GM18507 (cell line): Measurements from ENCODE around the gene METTL24.
"Not testable (repeated sequence)": the region's sequence is repeated elsewhere in the genome, so short reads cannot be mapped to it uniquely, and the experiment has no call there.

Experiments
- DNase-seq: peaks from one replicate; pipeline ENCODE4 v3.0.0; 2011; ENCODE audit warnings: low read depth; ENCODE audit not compliant: insufficient read length; ENCODE audit errors: extremely low spot score
- FAIRE-seq: peaks from 2 replicates; lab custom pipeline; 2011; peaks lifted over from hg19 to GRCh38; lab: Jason Lieb, UNC

Gene METTL24

GRCh38 chr6:110319843-110320242, 38.3 kb downstream of the METTL24 start:
- DNase-seq = no peak
- no peak for FAIRE-seq

DNA sequence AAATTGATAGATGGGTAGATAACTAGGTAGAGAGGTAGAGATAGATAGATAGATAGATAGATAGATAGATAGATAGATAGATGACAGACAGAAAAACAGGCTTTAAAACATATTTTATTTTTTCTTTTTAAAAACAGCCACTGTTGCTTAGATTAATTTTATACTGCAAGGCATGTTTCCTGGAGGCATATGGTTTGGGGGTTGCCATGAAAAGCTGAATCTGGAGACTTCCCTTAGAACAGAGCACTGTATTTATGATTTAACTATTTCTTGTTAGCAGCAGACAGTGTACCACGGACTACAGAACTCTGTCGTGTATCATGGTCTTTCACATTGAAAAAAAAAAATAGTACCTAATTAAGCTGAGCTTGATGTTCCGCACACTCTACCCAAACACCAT, 38.8 kb downstream of the METTL24 start:
- no peak for FAIRE-seq
- DNase-seq = no peak

DNA sequence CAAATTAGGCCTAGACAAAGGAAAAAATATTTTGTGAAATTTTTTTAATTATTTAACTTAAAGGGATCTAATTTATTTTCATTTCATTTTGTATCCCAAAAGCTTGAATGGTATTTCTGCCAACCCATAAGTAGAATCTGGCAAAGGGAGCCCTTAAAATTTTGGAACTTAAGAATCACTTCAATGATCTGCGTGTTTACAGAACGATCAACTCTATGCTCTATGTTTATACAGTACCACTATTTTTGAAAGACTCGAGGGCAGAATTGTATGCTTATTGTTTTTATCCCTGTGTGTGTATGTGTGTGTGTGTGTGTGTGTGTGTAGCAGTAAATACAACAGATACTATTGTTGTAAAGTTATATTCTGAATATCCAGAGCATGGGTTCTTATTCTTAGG, 39.2 kb downstream of the METTL24 start:
- no peak for DNase-seq
- no peak for FAIRE-seq

DNA sequence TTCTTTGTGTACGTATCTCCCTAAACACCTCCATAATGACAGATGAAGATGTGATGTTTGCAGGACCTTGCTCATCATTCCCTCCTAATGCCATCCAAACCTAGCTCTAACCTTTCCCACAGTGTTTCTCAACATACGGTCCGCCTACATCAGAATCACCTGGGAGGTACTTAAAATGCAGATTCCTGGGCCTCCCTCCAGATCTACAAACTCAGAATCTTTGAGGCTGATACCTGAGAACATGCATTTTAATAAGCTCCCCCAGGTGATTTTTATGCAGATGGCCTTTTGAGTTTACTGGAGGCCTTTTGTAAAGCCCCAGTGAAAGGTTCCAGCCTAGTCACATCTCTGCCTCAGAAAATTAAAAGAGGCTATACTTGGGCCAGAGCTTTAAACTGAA, 40.5 kb downstream of the METTL24 start:
- FAIRE-seq (no peak), DNase-seq (no peak)

GRCh38 chr6:110317189-110317588, 41.0 kb downstream of the METTL24 start:
- FAIRE-seq (no peak), DNase-seq (no peak)

DNA sequence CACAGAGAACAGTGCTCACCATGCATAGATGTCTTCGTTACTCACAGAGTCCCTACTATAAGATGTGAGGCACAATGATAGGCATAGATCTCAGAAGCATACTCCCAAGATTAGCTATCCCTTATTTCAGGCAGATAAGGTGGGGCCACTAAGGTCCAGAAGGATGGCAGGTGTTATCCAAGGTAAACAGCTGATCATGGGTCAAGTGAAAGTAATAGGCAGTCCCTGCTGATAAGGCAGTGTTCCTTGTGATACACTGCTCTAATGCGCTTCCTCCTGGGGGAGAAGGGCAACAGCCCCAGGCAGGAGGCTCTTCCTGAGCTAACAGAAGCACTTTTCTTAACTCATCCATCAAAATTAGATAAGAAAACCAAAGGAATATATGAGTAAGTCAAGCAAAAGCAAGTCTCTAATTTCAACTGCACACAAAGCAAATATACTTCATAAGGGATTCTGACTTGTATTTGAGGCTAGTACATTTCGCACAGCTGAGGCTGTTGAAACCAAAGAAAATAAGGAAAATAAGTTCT, 42.2 kb downstream of the METTL24 start:
- no peak for DNase-seq
- FAIRE-seq = no peak

DNA sequence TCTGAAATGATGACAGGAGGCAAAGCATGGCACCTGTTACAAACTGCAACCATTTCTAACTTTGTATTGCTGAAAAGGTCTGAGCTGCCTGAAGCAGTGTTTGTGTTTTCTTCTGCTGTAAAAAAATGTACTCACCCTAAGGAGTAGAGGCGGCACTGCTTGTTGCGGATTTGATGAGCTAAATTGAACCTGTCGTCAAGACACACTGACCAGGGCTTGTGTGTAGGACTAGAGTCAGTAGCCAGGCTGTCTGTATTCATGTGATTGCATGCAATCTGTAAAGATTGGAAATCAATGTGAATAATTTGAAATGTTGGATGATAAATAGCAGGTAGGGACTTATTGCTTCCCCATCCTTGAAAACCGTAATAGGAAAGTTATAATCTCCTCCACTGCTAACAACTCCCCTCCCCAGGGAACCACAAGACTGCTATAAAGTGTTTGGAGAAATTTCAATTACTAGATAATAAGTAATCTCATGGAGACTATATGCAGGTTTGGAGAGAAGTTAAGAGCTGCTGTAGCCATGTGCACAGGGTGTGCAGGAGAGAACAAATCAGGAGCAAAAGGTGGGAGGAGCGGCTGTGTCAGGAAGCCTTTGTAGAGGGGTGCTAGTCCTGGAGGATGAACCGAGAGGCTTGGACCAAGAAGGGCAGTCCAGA, 42.8 kb downstream of the METTL24 start:
- no peak for DNase-seq
- no peak for FAIRE-seq

GRCh38 chr6:110310861-110311446, 47.2 kb downstream of the METTL24 start:
- DNase-seq (no peak), FAIRE-seq (no peak)

- FAIRE-seq, DNase-seq: not testable (repeated sequence)
These were observed 48.7 kb downstream of the METTL24 start for GRCh38 chr6:110309432-110309831.

DNA sequence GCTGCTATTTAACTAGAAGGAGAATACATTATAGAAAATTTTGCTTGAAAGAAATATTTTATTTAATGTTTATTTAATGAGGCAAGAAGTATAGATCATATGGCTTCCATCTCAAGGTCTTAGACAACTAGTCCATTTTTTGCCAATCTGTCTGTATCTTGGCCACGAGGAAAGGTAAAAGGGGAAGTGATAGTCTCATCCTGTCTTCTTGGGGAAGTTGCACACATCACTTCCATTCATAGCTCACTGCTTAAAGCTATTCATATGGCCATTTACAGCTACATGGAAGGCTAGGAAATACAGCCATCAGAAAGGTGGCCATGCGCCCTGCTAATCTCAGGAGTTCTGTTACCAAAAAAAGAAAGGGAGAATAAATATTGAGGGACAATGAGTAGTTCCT, 50.8 kb downstream of the METTL24 start:
- FAIRE-seq (peak; percentile 26), DNase-seq (no peak)

- DNase-seq, FAIRE-seq: not testable (repeated sequence)
These were observed 52.3 kb downstream of the METTL24 start for GRCh38 chr6:110305832-110306231.

- not testable (repeated sequence) for FAIRE-seq, DNase-seq
These were observed 54.5 kb downstream of the METTL24 start for GRCh38 chr6:110303692-110304091.

DNA sequence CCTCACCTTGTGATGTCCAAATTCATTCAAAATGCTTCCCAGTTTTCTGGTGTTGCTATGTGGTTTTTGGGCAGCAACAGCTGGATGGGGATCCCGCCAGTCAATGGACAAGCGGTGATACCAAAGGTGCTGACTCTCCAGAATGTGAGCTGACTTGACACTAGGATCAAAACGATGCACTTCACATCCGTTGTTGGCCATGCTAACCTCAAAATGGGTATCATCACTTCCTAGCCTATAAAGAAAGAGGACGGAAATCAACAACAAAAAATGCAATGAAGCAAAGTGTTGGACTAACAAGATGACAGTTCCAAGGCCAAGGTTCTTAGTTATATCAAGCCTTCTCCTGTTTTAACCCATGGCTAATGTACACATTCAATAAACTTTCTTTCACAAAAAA, 59.2 kb downstream of the METTL24 start:
- FAIRE-seq = peak; percentile 9
- no peak for DNase-seq

DNA sequence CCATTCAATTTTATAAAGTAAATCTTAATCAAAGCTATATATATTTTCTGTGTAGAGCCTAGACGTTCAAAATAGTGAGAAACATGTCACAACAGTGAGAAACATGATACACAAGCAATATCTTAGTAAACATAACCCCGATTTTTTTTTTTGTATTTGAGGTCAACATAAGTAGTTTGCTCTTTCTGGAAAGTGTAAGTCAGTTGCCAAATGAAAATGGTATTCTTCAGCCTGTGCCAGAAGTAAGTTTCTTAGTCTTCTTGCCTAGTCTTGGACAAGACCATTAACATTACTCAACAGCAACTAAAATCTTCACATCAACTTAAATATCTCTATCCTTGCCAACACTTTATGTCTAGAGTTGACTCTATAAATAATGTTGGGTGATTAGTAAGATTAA, 59.7 kb downstream of the METTL24 start:
- FAIRE-seq (no peak), DNase-seq (no peak)

DNA sequence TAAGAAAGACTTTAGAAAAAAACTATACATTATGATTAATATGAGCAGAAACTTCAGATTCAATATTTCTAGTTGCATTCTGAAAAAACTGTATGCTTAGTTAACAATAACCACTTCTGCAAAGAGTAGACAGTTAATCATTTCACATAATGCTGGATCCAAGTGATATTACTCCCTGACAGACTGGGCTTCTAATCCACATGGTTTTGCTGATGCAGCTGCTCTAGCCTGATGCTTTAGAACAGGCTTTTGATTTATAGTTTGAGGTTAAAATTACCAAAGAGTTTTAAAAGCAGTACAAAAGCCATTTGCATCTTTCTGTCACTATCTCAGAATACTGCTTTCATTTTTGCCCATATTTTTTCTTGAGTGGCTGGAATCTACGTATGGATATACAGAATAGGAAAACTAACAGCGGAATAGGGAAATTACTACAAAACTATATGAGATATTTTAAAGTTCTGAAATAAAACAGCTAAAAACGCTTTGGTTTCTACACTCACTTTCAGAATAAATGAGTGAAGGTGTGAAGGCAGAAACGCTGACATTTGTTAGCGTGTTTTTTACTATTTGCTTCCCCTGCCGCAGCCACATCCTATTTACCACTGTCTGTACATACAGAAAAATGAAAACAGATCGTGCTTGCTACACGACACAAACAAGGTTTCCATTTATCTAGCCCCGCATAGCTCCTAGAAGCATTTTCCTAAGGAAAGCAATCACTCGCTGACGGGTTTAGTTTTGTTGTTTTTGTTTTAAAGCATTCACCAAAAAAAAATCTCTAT, 61.7 kb downstream of the METTL24 start:
- FAIRE-seq = no peak
- no peak for DNase-seq

- no peak for FAIRE-seq
These were observed 62.5 kb downstream of the METTL24 start for GRCh38 chr6:110295451-110296165.

GRCh38 chr6:110287462-110288341, 70.4 kb downstream of the METTL24 start:
- DNase-seq (no peak), FAIRE-seq (no peak)

More at GRCh38 chr6:110295451-110296165, 62.5 kb downstream of the METTL24 start:
- DNase-seq = no peak

- DNase-seq = no peak
- no peak for FAIRE-seq
These were observed 72.7 kb downstream of the METTL24 start for GRCh38 chr6:110285306-110286060.
